CD4-positive, alpha-beta T cell treated with Interleukin-15 for 4 hours (primary cell): ENCODE data around the gene WNK2.
A peak's percentile ranks its signal among the peaks of the same experiment; 100 is the strongest.

Experiments
- DNase-seq: peaks from one replicate; pipeline ENCODE4 v3.0.0-alpha.2; 2020; ENCODE audit warnings: low spot score

The WNK2 gene

DNA sequence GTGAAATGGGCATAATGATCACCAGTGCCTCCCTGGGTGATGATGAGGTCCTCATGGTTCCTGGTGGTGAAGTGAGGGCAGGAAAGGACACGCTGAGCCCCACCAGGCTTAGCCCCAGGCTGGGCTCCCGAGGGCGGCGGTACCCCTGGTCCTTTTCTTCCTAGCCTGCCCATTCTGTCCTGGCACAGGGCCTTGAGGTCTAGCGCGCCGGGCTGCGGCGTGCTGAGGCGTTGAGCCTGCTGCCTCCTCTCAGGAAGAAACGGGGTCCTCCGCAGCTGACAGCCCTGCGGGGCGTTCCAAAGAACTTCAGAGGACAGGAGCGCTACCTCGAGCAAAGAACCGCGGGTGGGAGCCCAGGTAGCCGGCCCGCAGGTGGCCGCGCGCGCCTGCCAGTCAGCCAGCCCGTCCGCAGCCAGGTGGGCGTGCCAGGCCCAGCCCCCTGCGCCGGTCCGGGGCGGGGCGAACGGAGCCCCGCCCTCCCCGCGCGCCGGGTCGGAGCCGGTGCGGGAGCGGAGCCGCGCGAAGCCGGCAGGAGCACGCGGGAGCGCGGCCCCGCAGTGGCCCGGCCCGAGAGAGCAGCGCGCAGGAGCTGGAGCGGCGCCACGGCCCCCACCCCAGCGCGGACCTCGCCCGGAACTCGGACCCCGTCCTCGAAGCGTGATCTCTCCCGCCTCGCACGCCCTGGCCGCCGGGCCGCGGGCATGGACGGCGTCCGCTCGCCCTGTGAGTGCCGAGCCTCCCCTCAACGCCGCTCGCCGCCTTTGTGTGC is at the start of gene WNK2:
WNK2 (plus strand) TSS at position 477 of the 769 bp plus-strand sequence. CDS start 791 bp downstream, outside the sequence.
- DNase-seq: peak; percentile 25

DNA sequence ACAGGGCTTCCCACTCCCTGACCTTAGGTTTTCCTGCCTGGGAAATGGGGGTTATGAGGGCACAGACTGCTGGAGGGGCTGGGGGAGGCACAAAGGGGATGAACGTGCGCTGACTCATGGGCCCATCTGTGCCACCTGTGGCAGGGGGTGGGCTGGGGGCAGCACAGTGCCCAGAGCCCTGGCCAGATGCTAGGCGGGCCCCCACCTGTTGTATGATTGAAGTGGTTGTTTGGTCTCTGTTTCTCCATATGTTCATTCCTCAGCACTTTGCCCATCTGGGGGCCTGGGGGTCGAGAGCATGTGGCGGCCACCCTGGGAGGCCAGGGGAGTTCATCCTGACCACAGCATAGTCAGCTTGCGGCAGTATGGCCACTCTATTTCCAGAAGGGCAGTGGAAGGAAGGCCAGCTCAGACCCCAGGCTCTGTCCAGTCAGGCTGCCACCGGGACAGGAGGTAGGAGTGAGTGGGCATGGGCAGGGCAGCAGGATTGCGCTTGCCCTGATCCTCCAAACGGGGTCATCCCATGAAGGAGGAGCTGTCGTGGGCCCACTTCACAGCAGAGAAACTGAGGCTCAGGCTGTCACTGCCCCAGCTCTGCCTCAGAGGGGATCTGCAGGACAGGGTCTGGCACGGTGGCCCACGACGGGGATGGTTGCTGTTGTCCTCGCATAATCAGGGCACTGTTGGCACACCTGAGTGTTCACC is 49.0 kb upstream of the WNK2 start:
- no peak for DNase-seq

- no peak for DNase-seq
These were observed 47.9 kb upstream of the WNK2 start for GRCh38 chr9:93136011-93136440.

- no peak for DNase-seq
These were observed 46.6 kb upstream of the WNK2 start for GRCh38 chr9:93137362-93137761.

DNA sequence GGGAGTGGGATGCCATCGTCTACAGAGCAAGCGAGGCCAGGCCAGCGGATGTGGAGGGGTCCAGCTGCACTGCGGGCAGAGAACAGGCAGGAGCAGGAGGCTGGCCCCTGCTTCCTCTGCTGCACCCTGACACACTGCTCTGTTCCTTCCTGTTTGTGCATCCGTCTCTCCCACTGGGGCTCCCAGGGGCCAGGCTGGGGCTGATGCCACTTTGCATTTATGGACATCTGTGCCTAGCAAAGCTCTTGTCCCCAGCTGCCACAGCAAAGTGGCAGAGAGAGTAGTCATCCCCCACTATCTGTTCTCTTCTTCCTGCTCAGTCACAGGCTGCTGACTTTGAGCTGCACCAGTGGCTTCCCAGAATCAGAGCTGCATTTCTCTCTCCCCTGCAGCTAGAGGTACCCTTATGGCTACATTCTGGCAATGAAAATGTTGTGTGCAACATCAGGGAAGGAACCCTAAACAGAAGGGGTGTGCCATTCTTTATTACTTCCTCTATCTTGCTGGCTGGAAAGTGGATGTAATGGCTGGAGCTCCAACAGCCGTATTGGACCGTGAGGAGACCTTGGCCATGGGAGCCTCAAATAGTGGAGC is 45.7 kb upstream of the WNK2 start:
- no peak for DNase-seq

DNA sequence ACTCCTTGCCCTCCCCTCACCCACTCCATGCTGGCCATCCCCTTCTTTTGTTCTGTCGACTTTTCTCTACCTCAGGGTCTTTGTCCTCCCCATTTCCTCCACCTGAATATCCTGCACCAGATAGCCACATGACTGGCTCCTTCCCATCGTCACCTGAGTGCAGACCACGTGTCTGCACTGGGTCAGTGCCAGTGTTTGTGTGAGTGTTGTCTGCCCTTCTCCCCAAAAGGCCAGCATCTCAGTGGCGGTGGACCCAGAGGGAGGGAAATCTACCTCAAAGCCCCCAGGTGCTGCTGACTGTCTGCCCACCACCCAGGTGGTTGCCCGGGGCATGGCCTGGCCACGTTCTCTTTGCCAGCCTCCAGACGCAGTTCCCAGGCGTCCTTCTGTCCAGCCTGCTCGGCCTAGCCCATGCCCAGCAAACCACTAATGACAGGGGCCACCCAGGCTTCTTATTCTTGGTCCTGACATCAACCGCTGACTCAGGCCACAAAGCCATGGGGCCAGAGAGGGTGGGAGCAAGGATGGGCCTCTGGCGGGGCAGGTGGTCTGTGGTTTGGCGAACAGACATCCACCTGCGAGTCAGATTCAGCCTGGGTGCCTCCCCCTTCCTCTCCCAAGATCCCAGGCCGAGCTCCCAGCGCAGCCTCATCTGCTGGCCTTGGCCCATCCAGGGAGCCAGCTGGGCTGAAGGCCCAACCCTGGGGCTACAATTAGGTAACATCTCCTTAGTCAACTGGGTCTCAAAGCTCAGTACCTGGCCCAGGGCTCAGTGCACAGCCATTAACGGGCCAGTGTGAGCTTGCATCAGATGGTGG is 44.4 kb upstream of the WNK2 start:
- no peak for DNase-seq

DNA sequence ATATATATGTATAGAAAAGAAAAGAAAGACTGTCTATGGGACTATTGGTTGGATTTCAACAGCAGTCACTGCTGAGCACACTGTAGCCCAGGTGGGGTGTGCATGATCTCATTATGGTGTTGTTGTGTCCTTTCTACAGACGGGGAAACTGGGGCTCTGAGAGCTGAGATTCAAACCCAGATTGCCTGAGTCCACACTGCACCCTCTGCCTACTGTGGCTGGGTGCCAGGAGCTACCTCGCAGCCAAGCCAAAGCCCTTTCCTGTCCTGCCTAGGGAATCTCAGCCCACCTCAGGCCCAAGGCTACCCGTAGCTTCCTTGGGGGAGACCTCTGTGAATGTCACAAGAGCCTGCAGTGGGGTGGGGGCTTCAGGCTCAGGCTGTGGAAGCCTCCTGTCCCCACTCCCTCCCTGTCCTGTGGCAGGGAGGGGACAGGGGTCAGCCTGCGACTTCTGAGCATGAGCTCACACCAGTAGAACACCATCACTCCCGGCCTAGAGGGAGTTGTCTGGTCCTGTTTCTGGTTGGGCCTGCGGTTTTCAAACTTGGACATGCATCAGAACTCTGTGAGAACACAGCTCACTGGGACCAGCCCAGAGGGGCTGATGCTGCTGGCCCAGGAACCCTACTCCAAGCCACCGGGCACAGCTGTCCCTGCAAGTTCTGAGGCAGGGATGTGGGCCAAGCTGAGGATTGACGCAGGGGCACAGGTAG is 42.0 kb upstream of the WNK2 start:
- DNase-seq: no peak

- peak; percentile 56 for DNase-seq
These were observed 40.0 kb upstream of the WNK2 start for GRCh38 chr9:93143830-93144530.

GRCh38 chr9:93146696-93147095 is 37.2 kb upstream of the WNK2 start:
- DNase-seq: peak; percentile 45

DNA sequence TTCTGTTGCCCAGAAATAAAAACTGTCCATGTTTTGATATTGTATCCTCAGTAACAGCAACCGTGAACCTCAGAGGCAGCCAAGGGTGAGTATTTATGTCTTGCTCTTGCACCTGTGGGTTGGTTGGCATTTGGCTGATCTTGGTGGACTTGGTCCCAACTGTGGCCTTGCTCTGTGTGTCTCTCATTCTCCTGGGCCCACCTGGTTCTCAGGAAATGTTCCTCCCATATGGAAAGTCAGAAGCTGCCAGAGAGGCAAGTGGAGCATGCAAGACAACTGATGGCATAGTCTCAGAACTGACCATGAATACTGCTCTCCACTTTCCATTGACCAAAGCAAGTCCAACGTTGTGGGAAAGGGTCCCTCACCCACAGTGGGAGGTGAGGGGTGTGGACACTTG is 36.3 kb upstream of the WNK2 start:
- no peak for DNase-seq

DNA sequence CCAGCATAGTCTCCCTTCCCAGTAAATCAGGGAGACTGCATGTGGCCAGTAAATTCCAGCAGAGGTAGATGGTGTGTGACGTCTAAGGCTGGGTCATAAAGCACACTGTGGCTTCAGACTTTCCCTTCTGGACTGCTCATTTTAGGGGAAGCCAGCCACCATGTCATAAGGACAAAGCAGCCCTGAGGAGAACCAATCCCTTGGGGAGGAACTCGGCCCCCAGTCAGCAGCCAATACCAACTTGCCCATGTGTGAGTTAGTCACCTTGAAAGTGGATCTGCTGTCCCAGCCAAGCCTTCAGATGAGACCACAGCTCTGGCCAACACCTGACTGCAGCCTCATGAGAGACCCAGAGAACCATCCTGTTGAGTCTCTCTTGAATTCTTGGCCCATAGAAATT is 35.2 kb upstream of the WNK2 start:
- DNase-seq: no peak

DNA sequence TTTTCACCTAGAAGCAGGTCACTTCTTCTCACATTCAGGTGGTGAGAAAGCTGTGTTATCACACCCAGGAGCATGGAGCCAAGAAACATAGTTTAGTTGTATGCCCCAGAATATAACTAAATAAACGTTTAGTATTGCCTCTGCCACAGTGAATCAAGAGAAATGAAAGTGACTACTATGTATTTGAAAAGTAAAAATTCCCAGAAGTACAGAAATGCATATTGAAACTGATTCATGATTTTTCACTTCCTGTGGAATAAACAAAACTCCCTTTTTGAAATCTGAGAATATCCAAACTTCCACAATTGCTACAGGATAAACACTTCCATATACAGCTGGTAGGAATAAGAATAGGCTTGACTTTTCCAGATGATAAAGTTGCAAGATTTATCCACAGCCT is 34.6 kb upstream of the WNK2 start:
- no peak for DNase-seq

DNA sequence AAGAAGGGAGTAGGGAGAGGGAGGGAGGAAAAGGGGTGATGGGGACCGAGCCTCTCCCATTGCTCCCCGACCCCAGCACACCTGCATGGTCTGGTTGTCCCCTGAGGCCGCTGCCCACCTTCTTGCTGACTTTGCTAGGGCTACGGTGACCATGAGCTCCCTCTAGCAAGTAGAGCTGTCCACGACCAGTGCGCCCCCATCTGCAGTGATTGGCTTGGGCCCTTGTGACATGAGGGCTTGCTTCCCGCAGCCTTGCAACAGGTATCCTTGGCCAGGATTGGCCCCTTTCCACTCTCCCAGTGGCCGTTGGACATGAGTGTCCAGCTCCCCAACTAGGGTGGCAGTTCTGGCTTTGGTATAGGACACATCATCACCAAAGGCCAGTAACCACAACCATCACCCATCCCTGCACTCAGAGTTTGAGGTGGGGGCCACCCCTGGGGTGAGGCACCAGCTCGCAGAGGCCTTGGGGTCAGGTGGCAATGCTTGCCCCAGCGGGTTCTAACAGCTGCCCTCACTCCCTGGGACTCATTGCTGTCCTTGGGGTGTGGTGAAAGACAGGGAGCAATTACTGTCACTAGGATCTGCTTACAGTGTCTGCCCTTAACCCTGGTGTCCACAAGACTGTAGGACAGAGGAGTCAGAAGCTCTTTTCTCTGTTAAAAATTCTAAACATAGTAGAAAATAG is 32.7 kb upstream of the WNK2 start:
- no peak for DNase-seq

GRCh38 chr9:93154293-93154903 is 29.5 kb upstream of the WNK2 start:
- peak; percentile 31 for DNase-seq

- DNase-seq: no peak
These were observed 28.0 kb upstream of the WNK2 start for GRCh38 chr9:93155716-93156474.

- no peak for DNase-seq
These were observed 27.4 kb upstream of the WNK2 start for GRCh38 chr9:93156475-93157008.

GRCh38 chr9:93159601-93160471 is 24.1 kb upstream of the WNK2 start:
- peak; percentile 64 for DNase-seq
